Measurements from ENCODE around the gene FGF7. TPM values are rescaled to one million over a fixed set of nuclear protein-coding genes. Genes with fewer than 3 reads are reported as not detected.

Gene FGF7
- 0.05 TPM in 1 of 5 replicates, not detected in the others for total RNA-seq (2022; extraction: Qiagen RNA extraction; ENCODE audit: low read depth)

GRCh38 chr15:49423021-49423420, at the start of gene FGF7:
TSS of gene FGF7 (plus strand) at chr15:49423242. CDS start at chr15:49424298, 1,056 bp downstream.

Other genes starting within 250 kb of the FGF7 start
- gene FAM227B, start 197.6 kb downstream of the FGF7 start, total RNA-seq (2022; extraction: Qiagen RNA extraction; ENCODE audit: low read depth), result 0.76 to 1.3 TPM (median 1.1 TPM) in 5 replicates
- gene DTWD1, start 197.8 kb downstream of the FGF7 start, total RNA-seq (2022; extraction: Qiagen RNA extraction; ENCODE audit: low read depth), result 12.5 to 18.0 TPM (median 14.0 TPM) in 5 replicates

Measured in A549 treated with DMSO at 1 μM for 4 hours (cell line).